ENCODE data around the gene SH3BP4.

SH3BP4 gene

DNA sequence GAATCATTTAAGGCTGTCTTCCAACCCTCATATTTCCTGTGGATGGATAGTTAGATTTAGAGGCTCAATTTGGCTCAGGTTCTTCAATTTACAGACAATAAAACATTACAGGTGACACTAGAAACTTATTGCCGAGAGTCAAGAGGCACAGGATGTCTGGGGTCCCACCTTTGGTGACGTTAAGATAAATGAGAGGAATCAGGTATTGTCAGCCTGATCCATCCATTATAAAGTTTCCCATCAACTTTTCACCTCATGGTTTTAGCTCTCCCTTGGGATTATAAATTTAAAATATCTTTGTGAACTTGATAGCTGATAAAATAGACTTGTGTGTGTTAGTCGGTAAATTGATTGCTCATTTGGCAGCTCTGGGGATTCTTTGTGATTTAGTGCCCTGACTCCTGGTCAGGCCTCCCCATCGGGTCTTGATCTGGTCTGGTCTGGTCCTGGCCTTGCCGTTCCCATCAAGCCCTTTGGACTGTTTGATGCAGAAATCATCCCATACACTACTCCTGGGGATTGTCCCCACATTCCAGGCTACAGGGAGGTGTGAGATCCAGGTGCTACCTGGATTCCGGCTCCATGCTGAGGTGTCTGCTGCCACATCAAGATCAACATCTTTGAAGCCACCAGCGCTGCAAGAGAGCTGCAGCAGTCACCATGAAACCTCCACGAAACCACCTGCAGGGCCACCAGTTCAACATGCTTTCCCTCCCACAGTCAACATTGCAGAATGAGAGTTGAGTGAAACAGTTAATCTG is 130.9 kb downstream of the SH3BP4 start:
- DNase-seq (ENCODE audit: extremely low read depth in 1 of 2, low read depth in 1 of 2): no peak

DNA sequence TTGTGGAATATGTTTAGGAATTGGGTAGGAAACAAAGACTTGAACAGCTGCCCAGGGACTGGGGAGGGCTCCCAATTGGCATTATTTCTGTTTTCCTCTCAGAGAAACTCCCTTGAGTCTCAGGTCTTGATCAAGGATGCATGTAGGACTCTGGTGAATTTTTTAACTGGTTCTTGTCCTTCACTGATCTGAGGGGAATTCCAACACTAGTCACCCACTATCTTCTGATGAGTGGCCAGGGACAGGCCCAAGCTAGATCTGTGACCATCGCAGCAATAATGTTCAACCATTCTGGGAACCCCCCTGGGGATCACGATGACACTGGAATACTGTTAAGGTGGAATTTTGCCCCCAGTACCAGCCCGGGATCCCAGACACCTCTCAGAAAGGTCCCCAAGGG is 132.0 kb downstream of the SH3BP4 start:
- no peak for DNase-seq (ENCODE audit: extremely low read depth in 1 of 2, low read depth in 1 of 2)

DNA sequence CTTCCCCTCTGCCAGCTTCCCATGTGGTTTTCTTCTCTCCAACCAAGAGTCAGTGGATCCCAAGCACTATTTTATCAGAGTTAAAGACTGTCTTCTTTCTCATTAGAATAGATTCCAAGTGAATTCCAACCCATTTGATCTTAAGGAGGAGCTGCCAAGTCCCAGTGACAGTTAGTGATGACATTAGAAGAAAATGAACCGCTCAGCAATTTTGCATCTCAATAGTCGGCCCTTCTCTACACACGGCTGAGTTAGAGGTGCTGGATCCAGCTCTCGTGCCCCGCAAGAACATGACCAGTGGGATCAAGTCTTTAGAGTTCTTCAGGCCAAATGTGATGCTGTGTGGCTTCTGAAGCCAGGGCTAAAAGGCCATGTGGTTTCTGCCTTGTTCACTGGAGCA is 132.6 kb downstream of the SH3BP4 start:
- DNase-seq (ENCODE audit: extremely low read depth in 1 of 2, low read depth in 1 of 2): no peak

DNA sequence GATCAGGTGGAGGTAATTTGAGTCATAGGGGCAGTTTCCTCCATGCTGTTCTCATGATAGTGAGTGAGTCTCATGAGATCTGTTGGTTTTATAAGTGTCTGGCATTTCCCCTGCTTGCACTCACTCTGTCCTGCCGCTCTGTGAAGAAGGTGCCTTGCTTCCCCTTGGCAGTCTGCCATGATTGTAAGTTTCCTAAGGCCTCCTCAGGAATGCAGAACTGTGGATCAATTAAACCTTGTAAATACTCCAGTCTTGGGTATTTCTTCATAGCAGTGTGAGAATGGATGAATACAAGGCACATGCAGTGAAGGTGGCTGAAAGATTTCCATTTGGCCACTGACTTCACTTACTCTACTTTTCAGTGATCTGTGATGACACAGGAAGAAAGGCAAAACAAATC is 133.7 kb downstream of the SH3BP4 start:
- no peak for DNase-seq (ENCODE audit: extremely low read depth in 1 of 2, low read depth in 1 of 2)

DNA sequence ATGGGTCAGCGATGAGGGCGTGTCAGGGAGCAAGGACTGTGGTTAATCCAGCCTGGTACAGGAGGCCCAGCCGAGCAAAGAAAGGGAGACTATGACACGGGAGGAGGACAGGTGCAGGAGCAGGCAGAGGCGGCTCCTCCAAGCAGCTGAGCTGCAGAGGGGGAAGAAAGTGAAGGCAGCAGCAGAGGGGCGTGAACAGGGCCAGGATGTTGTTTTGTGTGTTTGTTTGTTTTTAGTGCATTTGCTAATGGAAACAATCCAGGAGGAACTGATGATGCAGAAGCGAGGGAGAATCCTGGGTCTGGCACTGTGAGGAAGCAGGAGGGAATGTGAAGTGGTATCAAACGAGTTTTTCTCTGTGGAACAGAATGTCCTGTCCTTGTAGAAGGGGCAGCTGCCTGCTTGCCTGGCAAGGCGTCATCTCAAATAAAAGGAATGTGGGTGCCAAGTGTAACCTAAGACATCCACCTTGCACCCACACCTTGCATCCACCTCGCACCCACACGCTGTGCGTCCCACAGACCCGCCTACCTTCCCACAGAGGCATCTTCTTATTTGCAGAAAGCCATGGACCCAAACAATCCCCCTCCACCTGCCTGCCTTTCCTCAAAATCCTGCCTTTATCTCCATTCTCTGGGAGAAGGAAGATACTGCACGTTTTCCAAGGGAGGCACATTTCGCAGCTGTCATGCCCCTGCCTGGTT is 134.8 kb downstream of the SH3BP4 start:
- no peak for DNase-seq (ENCODE audit: extremely low read depth in 1 of 2, low read depth in 1 of 2)

DNA sequence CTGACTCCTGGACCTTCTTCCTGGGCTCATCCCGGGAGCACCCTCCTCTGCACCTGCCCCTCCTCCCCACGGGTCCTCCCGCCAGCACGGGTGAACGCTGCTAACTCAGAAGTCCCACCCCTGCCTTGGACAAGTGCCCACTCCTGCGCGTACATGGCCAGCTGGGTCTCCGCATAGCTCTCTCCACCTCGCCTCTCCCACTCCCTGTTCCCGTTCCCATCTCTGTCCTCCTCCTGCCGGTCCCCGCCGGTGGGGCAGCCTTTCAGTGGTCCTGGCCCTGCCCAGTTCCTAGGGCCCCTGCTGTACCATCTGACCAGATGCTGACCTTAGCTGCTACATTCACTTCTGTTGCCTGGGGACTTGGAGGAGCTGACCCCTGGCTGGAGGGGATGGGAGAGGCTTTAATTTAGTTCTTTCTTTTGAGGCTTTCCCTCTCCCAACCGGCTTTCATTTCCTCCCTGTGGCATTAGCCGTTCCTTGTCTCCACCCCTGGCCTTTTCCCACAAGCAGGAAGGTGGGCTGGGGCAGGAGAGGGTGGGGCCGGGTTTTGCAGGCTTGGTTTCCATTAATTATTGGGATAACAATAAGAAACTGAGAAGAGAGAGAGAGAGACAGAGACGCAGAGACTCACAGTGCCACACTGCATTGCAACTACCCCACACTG is 136.1 kb downstream of the SH3BP4 start:
- DNase-seq (ENCODE audit: extremely low read depth in 1 of 2, low read depth in 1 of 2): no peak

DNA sequence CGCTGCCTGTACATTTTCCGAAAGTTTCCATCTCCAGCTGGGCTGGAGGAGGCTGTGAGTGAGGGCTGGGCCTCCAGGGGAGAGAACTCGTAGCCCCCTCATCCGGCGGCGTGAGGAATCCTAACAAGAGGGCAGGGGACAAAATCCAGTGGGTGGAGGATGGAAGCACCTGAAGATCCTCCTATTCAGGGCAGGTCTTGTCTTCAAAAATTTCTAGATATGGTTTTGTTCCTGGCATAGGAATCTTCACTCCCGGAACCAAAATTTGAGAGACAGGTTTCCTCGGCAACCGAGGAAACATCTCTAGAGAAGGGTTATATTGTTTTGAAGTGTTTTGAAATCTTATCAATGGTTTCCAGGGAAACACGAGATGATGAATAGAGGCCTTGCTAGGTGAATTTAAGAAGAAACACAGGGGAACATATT is 136.7 kb downstream of the SH3BP4 start:
- no peak for DNase-seq (ENCODE audit: extremely low read depth in 1 of 2, low read depth in 1 of 2)

DNA sequence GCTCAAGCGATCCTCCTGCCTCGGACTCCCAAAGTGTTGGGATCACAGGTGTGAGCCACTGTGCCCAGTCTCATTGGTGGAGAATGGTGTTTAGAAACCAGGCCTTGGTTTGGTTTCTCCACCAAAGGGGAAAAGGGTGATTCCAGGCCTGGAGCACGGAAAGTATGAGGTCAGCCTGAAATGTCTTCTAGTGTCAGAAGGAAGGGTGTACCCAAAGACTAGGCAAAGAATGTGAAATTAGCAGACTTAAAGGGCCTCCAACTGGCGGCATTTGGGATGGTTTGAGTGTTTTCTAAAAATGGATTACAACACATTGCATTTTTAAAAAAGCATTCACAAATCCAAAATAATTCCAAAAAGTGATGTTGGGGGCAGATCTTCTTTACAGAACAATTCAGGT is 139.6 kb downstream of the SH3BP4 start:
- DNase-seq (ENCODE audit: extremely low read depth in 1 of 2, low read depth in 1 of 2): no peak

DNA sequence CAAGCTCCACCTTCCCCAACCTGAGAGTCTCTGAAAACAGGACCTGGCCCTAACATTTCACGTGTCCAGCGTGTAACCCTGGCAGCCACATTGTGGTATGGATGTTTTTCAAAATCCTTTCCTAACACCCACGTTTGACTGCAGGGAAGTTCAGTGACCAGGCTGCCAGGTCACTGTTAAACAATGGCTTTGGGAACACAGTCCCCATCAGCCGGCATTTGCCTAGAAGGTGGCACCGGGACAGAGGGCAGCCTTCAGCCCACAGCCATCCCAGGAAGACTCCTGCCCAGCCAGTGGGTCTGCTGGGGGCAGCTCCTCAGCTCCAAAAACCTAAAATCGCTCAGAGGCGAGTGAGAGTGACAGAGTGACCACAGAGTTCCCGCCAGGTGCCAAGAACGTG is 140.2 kb downstream of the SH3BP4 start:
- DNase-seq (ENCODE audit: extremely low read depth in 1 of 2, low read depth in 1 of 2): no peak

DNA sequence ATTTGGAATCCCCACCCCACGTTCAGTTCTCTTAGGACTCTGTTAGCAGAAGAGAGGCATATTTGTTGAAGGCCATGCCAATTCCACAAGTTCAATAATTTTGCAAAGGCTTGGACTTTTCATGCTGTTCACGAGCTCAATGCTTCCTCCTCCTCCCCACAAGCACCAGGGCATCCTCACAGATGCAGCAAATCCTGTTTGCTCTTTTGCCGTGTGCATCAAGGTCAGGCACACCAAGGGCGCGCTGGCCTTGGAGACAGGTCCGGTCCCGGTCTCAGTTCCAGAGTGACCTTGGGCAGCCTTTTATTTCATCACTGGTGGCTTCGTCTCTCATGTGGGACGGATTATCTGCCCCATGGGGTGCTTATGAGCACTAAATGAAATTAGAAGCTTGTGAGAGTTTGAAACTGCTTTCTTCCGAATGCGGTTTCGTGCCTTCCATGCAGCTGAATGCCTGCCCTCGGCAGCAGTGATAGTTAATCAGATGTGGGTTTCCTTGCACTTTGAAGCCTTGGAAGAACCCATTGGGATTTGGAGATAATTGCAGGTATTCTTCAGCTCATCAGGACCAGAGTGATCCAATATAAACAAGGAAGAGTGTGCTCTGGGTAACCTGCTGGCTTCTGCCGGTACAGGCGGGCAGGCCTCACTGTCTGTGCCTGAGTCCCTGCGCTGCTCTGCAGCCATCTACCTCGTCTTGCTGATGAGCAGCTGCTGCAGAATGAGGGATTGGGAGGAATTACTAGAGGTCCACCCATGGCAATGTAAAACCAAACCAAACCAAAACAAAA is 140.8 kb downstream of the SH3BP4 start:
- no peak for DNase-seq (ENCODE audit: extremely low read depth in 1 of 2, low read depth in 1 of 2)

DNA sequence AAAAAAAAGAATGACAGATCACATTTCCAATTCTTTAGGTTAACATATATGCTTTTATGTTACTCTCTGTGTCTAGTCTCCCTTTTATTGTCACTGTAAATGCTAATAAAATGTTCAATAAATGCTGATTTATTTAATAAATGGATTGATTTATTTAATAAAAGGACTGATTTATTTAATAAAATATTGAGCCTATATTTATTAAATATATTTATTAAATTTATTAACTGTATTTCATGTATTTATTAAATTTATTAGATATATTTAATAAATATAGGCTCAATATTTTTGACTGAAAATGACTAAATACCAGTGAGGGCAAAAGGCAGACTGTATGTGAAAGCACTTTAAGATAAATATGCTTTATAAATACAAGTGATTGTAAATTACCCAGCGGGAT is 142.6 kb downstream of the SH3BP4 start:
- no peak for DNase-seq (ENCODE audit: extremely low read depth in 1 of 2, low read depth in 1 of 2)

DNA sequence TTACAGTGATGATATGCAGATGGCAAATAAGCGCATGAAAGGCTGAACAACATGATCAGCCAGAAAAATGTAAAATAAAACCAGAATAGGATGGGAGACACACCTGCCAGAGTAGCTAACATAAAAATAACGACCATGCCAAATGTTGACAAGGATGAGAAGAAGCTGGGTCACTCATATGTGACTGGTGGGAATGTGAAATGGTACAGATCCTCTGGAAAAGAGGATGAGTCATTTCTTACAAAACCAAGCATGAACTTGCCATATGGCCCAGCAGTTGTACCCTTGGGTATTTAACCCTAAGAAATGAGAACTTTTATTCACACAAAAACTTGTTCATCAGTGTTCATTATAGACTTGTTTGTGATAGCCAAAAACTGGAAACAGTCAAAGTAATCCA is 143.8 kb downstream of the SH3BP4 start:
- DNase-seq (ENCODE audit: extremely low read depth in 1 of 2, low read depth in 1 of 2): no peak

DNA sequence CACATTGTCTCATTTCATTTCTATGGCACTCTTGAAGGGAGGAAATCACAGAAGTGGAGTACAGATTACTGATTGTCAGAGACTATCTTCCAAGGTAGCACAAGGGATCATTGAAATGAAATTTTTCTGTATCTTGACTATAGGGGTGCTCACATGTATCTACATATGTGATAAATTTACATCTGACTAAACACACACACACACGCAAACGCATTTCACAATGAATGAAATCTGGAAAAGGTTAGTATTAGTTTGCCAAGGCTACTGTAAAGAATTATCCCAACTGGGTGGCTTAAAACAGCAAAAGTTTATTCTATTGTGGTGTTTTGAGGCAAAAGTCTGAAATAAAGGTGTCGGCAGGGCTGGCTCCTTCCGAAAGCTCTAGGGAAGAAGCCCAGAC is 144.6 kb downstream of the SH3BP4 start:
- no peak for DNase-seq (ENCODE audit: extremely low read depth in 1 of 2, low read depth in 1 of 2)

DNA sequence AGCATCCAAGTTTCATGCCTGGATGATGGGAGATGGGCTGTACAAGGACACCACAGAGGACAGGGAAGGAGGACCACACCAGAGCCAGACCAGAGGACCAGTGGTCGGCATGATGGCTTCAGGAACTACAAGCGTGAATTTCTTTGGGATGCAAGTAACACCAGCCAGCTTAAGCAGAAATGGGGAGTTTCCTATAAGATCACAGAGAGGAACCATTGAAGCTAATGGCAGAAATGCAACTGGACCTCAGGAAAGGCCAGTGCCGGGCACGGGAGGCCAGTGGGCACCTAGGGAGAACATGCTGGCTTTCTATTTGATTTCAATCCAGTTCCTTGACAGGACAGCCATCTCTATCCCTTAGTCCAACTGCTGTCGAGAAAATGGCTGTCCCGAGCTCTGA is 145.4 kb downstream of the SH3BP4 start:
- DNase-seq (ENCODE audit: extremely low read depth in 1 of 2, low read depth in 1 of 2): no peak

DNA sequence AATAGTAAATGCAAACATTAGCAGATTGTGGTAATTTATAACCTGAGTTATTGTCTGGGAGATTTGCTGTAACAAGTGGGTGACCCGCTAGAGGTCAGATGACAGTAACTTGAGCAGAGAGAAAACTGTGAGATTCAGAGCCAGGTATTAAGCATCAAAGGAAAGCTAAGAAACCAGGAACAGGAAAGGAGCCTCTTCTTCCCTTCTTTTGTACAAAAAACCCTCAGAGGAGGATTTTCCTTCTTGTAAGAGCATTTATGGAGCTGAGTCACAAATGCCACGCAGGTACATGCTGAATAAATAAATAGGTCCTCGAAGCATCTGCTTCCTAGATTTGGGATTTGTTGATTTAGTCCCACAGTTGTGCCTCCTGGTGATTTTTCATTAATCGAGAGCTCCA is 146.5 kb downstream of the SH3BP4 start:
- DNase-seq (ENCODE audit: extremely low read depth in 1 of 2, low read depth in 1 of 2): no peak

DNA sequence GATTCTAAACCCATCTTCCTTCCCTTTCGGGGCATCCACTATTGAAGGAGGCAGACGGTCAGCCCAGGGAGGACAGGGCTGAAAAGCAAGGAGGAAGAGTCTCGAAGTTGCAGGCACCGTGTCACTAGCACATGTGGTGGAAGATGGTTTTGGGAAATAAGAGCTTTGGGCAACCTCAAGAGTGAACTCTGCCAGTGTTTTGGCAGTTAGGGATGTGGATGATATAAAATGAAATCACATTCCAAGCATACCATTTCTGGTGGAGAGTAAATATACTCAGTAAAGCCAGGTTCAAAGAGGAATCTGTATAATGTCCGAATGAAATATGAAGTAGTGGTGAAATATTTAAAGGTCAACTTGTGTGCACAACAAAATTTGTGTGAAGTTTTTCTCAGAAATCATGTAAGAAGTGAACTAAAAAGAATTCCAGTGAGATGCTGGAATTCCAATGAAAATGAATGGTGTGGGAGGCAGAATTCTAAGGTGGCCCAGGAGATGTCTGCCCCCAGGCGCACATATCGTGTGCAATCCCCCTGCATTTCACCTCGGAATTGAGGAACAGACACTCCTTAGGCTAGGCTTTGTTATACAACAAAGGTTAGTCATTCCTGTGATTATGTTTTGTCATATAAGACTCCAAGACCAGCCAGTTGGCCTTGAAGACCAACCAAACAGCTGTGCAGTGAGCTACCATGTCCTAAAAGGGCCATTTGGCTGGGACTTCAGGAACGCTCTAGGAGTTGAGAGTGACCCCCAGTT is 147.1 kb downstream of the SH3BP4 start:
- DNase-seq (ENCODE audit: extremely low read depth in 1 of 2, low read depth in 1 of 2): no peak

DNA sequence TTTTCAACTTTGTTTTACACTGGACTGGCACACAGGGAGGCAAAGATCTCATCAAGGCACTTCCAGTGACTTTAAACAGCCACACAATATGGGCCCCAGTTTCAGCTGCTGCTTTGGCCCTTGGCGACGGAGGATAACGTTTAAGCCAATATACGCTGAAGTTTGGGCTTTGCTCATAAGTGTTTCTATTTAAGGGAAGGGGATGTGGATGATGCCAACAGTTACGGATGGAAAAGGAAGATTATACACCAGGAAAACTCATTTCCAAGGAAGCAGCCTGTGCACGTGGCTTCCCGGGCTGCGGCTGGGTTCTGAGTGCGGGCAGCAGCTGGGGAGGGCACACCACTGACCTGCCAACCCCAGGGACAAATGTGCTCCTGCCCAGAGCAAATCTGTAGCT is 151.1 kb downstream of the SH3BP4 start:
- DNase-seq (ENCODE audit: extremely low read depth in 1 of 2, low read depth in 1 of 2): no peak

Measured in activated CD8-positive, alpha-beta memory T cell treated with anti-CD3 and anti-CD28 coated beads for 1 hour (primary cell).